Uterus (tissue), 2 donors: Measurements from ENCODE around the gene TBCA.

Source experiments
- CTCF ChIP-seq, 4 experiments: fragments of 200-600 bp in 2 of 4; fragments of 450-650 bp in 2 of 4; sonication (generic) in 2 of 4; IDR thresholded peaks; one replicate each; pipeline ENCODE4 v1.5.1; 2016 to 2019; ENCODE audit warnings: antibody characterized with exemption in 4 of 4, mild to moderate bottlenecking in 2 of 4, moderate library complexity in 1 of 4
- POLR2A ChIP-seq, 2 donors: fragments of 450-650 bp; IDR thresholded peaks; one replicate each; pipeline ENCODE4 v1.6.1; 2016; ENCODE audit warnings: antibody characterized with exemption in 2 of 2, mild to moderate bottlenecking in 1 of 2, moderate library complexity in 1 of 2

GRCh38 chr5:77791356-77791755 lies 15.2 kb upstream of the TBCA start:
- TF ChIP-seq CTCF (IDR thresholded peaks at IDR 0.05), result no peak
- no peak for TF ChIP-seq POLR2A (IDR thresholded peaks at IDR 0.05)
